ENCODE results near the gene PDE6B.

DNA sequence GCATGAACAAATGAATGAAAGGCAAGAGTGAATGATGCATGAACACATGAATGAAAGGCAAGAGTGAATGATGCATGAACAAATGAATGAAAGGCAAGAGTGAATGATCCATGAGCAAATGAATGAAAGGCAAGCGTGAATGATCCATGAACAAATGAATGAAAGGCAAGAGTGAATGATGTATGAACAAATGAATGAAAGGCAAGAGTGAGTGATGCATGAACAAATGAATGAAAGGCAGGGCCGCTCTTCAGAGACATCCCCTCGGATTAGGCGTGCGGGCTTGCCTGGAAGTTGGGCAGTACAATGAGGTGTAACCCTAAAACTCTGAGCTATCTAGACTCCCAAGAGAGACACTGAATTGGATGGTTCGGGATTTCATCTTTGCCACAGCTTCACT is 84.0 kb downstream of the PDE6B start:
- TF ChIP-seq CTCF (IDR thresholded peaks at IDR 0.05) (no peak), POLR2A (IDR thresholded peaks at IDR 0.05) (no peak)

Measured in thyroid gland (tissue), 4 donors.